CD1c-positive myeloid dendritic cell (primary cell): ENCODE results near the gene IL23R.
A peak's percentile ranks its signal among the peaks of the same experiment; 100 is the strongest.

Experiments used
- DNase-seq: peaks from one replicate; pipeline ENCODE4 v3.0.0-alpha.2; 2016; ENCODE audit errors: extremely low spot score

IL23R gene

DNA sequence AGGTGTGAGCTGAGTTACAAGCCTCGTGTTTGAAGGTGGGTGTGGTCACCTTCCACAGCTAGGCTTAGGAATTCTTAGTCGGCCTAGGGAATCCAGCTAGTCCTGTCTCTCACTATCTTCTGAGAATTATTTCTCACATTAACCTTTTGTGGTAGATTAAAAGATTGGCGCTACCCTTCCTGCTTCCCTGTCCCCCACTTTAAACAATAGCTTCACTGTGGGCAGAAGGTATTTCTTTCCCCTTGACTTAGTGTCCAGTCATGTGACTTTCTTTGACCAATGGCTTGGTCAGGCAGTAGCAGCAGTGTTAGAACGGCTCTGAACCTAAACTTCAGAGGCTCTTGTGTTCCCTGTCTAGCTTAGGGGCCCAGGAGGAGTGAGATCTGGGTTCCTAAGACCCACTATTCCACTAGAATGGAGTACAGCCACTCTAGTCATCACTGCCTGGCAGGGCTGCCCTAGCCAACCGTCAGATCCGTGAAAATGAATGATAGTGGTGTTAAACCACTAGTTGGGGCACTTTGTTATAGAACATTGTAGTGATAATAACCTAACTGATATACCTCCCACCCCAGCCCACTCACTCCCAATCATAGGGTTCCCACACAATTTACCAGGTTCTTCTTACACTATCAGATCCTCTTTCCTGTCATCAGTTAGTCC is 17.6 kb upstream of the IL23R start:
- DNase-seq = no peak

- DNase-seq = peak; percentile 41
These were observed 17.0 kb upstream of the IL23R start for GRCh38 chr1:67149179-67149770.

DNA sequence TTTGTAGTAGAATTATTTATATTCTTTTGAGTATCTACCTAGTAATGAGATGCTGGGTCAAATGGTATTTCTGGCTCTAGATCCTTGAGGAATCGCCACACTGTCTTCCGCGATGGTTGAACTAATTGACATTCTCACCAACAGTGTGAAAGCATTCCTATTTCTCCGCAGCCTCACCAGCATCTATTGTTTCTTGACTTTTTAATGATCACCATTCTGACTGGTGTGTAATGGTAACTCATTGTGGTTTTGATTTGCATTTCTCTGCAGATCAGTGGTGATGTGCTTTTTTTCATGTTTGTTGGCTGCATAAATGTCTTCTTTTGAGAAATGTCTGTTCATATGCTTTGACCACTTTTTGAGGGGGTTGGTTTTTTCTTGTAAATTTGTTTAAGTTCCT is 15.3 kb upstream of the IL23R start:
- DNase-seq = no peak

GRCh38 chr1:67158401-67158800 is 7.9 kb upstream of the IL23R start:
- no peak for DNase-seq

DNA sequence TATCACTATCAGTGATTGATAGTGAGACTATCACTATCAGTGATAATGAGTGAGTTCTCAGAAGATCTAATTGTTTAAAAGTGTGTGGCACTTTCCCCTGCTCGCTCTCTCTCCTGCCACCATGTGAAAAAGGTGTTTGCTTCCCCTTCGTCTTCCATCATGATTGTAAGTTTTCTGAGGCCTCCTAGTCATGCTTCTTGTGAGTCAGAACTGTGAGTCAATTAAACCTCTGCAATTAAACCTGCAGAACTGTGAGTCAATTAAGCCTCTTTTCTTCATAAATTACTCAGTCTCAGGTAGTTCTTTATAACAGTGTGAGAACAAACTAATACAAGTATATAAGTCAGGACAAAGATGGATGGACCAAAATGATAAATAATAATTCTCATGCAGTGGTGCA is 7.0 kb upstream of the IL23R start:
- no peak for DNase-seq

DNA sequence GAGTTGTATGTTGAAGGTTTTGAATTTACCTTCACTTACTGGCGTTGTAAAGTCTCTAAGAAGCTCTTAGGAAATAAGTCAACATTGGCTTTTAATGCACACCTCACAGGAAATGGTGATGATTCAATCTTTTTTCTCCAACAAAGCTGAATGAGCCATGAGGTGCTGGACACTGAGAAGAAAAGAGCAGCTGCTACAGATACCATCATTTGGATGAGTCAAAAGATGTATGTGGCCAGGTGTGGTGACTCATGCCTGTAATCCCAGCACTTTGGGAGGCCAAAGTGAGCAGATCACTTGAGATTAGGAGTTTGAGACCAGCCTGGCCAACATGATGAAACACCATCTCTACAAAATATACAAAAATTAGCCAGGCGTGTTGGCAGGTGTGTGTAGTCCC is 3.3 kb upstream of the IL23R start:
- no peak for DNase-seq

DNA sequence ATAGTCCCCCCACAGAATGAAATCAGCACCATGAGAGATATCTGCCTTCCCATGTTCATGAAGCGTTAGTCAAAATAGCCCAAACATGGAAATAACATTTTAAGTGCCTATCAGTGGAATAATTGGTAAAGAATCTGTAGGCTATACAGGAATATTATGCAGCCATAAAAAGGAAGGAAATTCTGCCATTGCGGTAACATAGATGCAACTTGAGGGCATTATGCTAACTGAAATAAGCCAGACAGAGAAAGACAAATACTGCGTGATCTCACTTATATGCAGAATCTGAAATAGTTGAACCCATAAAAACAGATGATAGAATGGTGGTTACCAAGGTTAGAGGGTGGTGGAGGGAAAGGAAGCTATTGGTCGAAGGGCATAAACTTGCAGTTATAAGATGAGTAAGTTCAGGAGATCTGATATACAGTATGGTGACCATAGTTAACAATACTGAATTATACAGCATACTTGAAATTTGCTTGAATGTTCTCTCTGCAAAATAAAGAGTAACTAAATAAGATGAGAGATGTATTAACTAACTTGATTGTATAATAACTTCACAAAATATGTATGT is 699 bp upstream of the IL23R start:
- no peak for DNase-seq

DNA sequence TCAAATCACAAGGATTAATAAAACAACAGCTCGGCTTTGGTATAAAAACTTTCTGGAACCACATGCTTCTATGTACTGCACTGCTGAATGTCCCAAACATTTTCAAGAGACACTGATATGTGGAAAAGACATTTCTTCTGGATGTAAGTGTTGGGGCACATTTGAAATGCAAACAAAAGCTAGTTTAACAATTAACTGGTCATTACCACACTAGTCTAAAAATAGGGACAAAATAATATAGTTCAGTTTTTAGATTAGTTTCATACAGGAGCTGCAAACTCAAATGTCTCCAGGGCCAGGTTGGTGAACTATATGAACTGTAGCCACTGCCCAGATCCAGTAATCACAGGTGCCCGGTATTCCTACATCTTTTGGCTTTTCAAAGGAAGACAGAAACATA is 3.2 kb downstream of the IL23R start:
- DNase-seq = no peak

DNA sequence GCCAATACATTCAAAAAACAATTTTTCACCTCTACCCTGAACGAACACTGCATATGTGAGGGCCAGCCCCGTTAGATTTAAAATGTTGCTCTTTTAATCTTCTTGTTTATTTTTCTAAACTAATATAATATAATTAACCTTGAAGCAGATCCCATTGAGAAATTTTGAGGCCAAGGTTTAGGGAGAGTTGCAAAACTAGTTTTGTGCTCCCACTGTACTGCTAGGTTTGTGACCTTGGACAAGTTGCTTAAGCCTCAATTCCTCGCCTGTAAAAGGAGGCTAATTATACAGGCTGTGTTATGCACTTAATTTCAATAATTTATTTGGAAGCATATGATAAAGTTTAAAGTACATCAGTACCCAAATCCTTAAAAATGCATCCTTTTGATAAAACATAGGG is 3.7 kb downstream of the IL23R start:
- DNase-seq = no peak

GRCh38 chr1:67170751-67171573 is 4.7 kb downstream of the IL23R start:
- peak; percentile 17 for DNase-seq

DNA sequence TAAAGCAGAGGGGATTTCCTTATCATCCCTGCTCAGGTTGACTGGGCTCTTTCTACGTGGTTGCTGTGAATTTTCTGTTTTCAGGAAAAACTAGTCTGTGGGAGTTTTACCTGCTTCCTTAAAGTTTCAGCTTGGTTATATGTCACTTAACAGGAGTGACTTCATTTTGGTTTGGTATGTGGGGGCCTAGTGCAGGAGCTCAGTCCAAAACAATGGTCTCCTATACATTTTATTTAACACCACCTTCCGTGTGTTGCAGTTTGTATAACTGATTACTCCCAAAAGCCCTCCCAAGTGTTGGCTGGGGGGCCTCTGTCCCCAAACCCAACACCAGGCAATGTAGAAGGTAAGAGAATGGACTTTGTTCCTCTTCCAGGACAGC is 5.3 kb downstream of the IL23R start:
- no peak for DNase-seq

GRCh38 chr1:67171978-67172377 is 5.7 kb downstream of the IL23R start:
- DNase-seq = no peak

DNA sequence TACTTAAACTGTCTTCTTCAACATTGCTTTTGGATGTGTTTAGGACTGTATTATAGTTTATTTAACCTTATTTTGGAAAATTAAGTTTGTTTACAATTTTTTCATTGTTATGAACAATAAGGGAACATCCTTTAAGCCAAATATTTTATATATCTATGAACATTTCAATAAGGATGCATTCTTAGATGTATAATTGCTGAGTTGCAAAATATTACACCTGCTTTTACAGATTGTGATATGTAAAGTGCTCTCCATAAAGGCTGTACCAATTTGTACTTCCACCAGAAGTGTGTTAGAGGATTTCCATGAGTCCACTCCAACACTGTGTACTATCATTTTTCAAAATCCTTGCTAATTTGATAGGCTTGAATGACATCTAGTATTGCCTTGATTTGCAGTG is 7.7 kb downstream of the IL23R start:
- no peak for DNase-seq

DNA sequence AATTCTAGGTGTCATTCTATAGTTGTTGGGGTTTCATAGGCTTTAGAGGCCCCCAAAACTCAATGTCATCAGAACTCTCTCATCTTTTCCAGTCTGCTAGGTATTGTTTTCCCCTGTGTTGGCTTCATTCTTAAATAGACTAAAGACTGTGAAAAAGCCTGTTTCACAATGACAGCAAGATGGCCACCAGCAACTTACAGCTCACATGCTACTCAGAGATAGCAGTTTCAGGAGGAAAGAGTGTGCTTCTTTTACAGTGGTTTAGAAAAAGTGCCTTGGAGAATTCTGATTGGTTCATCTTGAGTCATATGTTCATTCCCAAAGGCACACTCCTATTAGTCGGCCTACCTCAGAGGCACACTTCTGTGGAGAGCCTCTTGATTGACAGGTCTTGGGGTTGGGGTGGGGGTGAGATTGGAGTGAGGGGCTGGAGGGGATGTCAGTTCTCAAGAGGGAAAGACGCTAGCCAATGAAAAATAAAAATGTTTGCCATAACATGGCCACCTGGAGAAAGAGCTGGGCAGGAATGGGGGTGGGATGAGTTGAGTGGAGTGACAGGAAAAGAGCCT is 8.5 kb downstream of the IL23R start:
- no peak for DNase-seq

GRCh38 chr1:67175530-67176087 is 9.4 kb downstream of the IL23R start:
- DNase-seq = no peak

- DNase-seq = no peak
These were observed 18.7 kb downstream of the IL23R start for GRCh38 chr1:67184838-67185421.

DNA sequence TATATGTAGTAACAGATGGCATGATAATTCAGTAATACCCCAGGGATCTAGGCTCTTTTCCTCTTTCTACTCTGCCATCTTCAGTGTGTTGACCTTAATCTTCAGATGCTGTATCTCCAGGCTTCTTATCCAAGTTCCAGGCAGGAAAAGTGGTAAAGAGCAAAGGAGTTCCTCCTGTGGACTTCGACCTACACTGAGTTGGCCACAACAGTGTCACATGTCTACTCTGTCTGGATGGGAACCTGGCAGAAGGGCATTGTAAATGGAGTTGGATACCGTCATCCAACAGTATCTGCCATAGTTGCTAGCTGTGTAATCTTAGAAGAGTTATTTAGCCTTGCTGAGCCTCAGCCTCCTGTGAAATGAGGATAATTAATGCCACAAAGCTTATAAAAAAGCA is 21.9 kb downstream of the IL23R start:
- no peak for DNase-seq

- no peak for DNase-seq
These were observed 23.7 kb downstream of the IL23R start for GRCh38 chr1:67189953-67190352.

- DNase-seq = no peak
These were observed 24.2 kb downstream of the IL23R start for GRCh38 chr1:67190410-67190809.

DNA sequence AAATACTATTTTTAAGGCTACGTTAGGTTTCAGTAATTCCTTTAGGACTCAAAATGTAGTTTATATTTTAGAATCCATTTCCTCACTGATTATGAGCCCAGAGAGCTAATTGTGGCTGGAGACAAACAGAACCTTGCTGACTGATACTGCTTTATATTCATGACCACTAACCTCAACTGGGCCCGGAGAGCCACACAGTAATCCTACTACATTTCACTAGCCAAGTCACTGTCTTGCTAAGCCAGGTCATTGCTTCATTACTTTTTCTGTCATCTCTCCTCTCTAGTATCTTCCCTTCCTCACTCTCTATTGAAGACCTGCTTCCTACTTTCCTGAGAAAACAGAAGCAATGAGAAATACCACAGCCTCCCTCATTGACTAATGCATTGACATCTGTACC is 24.7 kb downstream of the IL23R start:
- no peak for DNase-seq

DNA sequence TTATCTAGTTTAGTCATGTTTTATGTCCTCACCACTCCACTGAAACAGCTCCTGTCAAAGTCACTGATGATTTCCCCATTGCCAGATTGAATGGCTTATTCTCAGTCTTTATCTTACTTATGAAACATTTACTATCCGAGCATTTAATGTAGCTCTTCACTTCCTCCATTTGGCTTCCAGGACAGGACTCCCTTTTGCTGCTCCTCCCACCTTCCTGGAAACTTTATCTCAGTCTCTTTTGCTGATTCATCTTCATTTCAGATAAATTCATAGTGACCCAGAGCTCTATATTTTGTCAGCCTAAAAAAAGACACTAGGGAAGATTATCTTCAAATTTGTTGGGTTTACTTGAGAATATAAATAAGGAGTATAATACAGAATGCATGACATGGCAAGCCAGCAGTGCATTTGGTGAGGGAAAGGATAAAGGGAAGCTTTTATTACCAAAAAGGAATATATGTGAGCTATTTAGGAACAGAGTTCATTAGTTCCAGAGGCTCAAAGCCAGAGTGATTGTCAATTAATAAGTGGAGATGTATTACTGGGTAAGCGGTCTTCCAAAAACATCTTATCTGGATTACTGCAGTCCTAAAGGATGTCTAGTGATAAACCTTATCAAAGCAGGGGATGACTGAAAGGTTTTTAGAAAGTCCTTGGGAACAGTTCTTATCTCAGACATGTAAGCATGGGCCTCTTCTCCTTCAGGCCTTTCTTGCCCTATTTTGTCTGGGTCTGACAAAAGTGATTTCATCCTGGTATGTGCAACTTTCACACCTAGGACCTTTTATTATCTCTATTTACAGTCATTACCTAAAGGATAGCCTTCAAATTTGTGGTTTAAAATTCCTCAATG is 25.6 kb downstream of the IL23R start:
- no peak for DNase-seq
